CD4-positive, alpha-beta T cell treated with Interleukin-17A for 4 hours (primary cell): ENCODE results near the gene EDEM1.

Experiments
- DNase-seq: peaks from one replicate; pipeline ENCODE4 v3.0.0-alpha.2; 2020; ENCODE audit warnings: mixed read lengths

EDEM1 gene

GRCh38 chr3:5201536-5201935 lies 14.0 kb downstream of the EDEM1 start:
- no peak for DNase-seq

GRCh38 chr3:5202222-5202621 lies 14.7 kb downstream of the EDEM1 start:
- no peak for DNase-seq

- DNase-seq = no peak
Observed at GRCh38 chr3:5205165-5205941, 17.8 kb downstream of the EDEM1 start.

GRCh38 chr3:5210926-5211325 lies 23.4 kb downstream of the EDEM1 start:
- DNase-seq = no peak

GRCh38 chr3:5212628-5213573 lies 25.4 kb downstream of the EDEM1 start:
- DNase-seq = no peak

- no peak for DNase-seq
Observed at GRCh38 chr3:5213574-5213966, 26.1 kb downstream of the EDEM1 start.

- DNase-seq = no peak
Observed at GRCh38 chr3:5214352-5214751, 26.8 kb downstream of the EDEM1 start.

GRCh38 chr3:5217824-5218595 lies 30.5 kb downstream of the EDEM1 start:
- DNase-seq = no peak

- no peak for DNase-seq
Observed at GRCh38 chr3:5218815-5219214, 31.3 kb downstream of the EDEM1 start.

- no peak for DNase-seq
Observed at GRCh38 chr3:5219216-5219615, 31.7 kb downstream of the EDEM1 start.

GRCh38 chr3:5220193-5220592 lies 32.7 kb downstream of the EDEM1 start:
- no peak for DNase-seq

- DNase-seq = no peak
Observed at GRCh38 chr3:5220667-5221431, 33.3 kb downstream of the EDEM1 start.

- DNase-seq = no peak
Observed at GRCh38 chr3:5221701-5222100, 34.2 kb downstream of the EDEM1 start.

GRCh38 chr3:5222283-5223005 lies 34.9 kb downstream of the EDEM1 start:
- no peak for DNase-seq

- DNase-seq = no peak
Observed at GRCh38 chr3:5226783-5227182, 39.3 kb downstream of the EDEM1 start.

GRCh38 chr3:5227812-5228211 lies 40.3 kb downstream of the EDEM1 start:
- no peak for DNase-seq

- DNase-seq = no peak
Observed at GRCh38 chr3:5229414-5229813, 41.9 kb downstream of the EDEM1 start.

- no peak for DNase-seq
Observed at GRCh38 chr3:5231074-5231473, 43.6 kb downstream of the EDEM1 start.

GRCh38 chr3:5231487-5231886 lies 44.0 kb downstream of the EDEM1 start:
- no peak for DNase-seq

GRCh38 chr3:5232570-5232969 lies 45.1 kb downstream of the EDEM1 start:
- DNase-seq = peak; percentile 19

- DNase-seq = no peak
Observed at GRCh38 chr3:5233026-5233425, 45.5 kb downstream of the EDEM1 start.

- no peak for DNase-seq
Observed at GRCh38 chr3:5235655-5236054, 48.1 kb downstream of the EDEM1 start.
